Stimulated activated CD4-positive, alpha-beta T cell treated with anti-CD3 and anti-CD28 coated beads, Interleukin-4, amount 100 ng/mL, for 4 hours (primary cell): ENCODE data around the gene QPRT.
"Not testable (repeated sequence)": the region's sequence is repeated elsewhere in the genome, so short reads cannot be mapped to it uniquely, and the experiment has no call there.

ENCODE experiments used
- DNase-seq, 2 experiments: peaks; one replicate each; pipeline ENCODE4 v3.0.0-alpha.2; 2020

The QPRT gene

GRCh38 chr16:29720703-29721102, 41.7 kb downstream of the QPRT start:
- no peak for DNase-seq

GRCh38 chr16:29721167-29721879, 42.3 kb downstream of the QPRT start:
- peak in 1 of 2 experiments; percentile 30 for DNase-seq

- no peak for DNase-seq
These were observed 47.9 kb downstream of the QPRT start for GRCh38 chr16:29726845-29727377.

GRCh38 chr16:29727452-29727851, 48.5 kb downstream of the QPRT start:
- DNase-seq = no peak

GRCh38 chr16:29729116-29729521, 50.1 kb downstream of the QPRT start:
- DNase-seq = no peak

GRCh38 chr16:29730649-29731048, 51.7 kb downstream of the QPRT start:
- DNase-seq = no peak

- peak; percentile 66 to 69 for DNase-seq
These were observed 53.0 kb downstream of the QPRT start for GRCh38 chr16:29731768-29732601.

- no peak for DNase-seq
These were observed 55.8 kb downstream of the QPRT start for GRCh38 chr16:29734786-29735185.

GRCh38 chr16:29736112-29736511, 57.1 kb downstream of the QPRT start:
- DNase-seq = no peak

GRCh38 chr16:29736764-29737163, 57.8 kb downstream of the QPRT start:
- DNase-seq = no peak

GRCh38 chr16:29737713-29738112, 58.7 kb downstream of the QPRT start:
- DNase-seq = no peak

GRCh38 chr16:29738514-29738913, 59.5 kb downstream of the QPRT start:
- DNase-seq = peak in 1 of 2 experiments; percentile 53

GRCh38 chr16:29739927-29740629, 61.1 kb downstream of the QPRT start:
- not testable (repeated sequence) for DNase-seq

GRCh38 chr16:29740630-29741015, 61.6 kb downstream of the QPRT start:
- not testable (repeated sequence) for DNase-seq

- DNase-seq = no peak
These were observed 63.8 kb downstream of the QPRT start for GRCh38 chr16:29742683-29743275.

- DNase-seq = no peak
These were observed 64.5 kb downstream of the QPRT start for GRCh38 chr16:29743475-29743826.

GRCh38 chr16:29743827-29744531, 65.0 kb downstream of the QPRT start:
- DNase-seq = peak; percentile 14 to 30

GRCh38 chr16:29744541-29745101, 65.6 kb downstream of the QPRT start:
- no peak for DNase-seq

- peak; percentile 37 to 49 for DNase-seq
These were observed 66.3 kb downstream of the QPRT start for GRCh38 chr16:29745121-29745852.

GRCh38 chr16:29745853-29746345, 66.9 kb downstream of the QPRT start, which contains the start of gene C16orf54:
C16orf54 (minus strand) TSS chr16:29745990; CDS start chr16:29744951, 1,039 bp downstream.
- DNase-seq = peak; percentile 58 to 80

- not testable (repeated sequence) for DNase-seq
These were observed 67.5 kb downstream of the QPRT start for GRCh38 chr16:29746518-29746917.
